Endothelial cell of umbilical vein (primary cell): ENCODE data around the gene EEFSEC. TPM values are rescaled to one million over a fixed set of nuclear protein-coding genes. Genes with fewer than 3 reads are reported as not detected.

ENCODE experiments used
- BruUV-seq: library from RNA; stranded (reverse); fragments of 400-500 nt; replicated peaks from 2 replicates; lab custom pipeline; 2021; lab: Mats Ljungman, UMichigan
- CTCF ChIA-PET: fragments of 300-600, 350-600 bp; sonication (Branson Sonifier 250); formaldehyde crosslinking; loops from one replicate; lab custom pipeline; 2021; ENCODE audit warnings: antibody characterized with exemption, inconsistent platforms; lab: Charles Lee
- POLR2A ChIA-PET: fragments of 300-600, 350-600 bp; sonication (Branson Sonifier 250); formaldehyde crosslinking; loops from one replicate; lab custom pipeline; 2021; ENCODE audit warnings: antibody characterized with exemption, inconsistent platforms; lab: Charles Lee
- DNase-seq: peaks from one replicate; pipeline ENCODE4 v3.0.0-alpha.2; 2011; ENCODE audit warnings: low read depth, low spot score
- FAIRE-seq: peaks from 2 replicates; lab custom pipeline; 2011; peaks lifted over from hg19 to GRCh38; lab: Jason Lieb, UNC
- H2AFZ ChIP-seq: 2 replicates; pipeline ENCODE4 v1.6.0; 2012; ENCODE audit warnings: low read depth, low read length, control low read depth, inconsistent platforms
- H3K27ac ChIP-seq: 2 replicates; pipeline ENCODE4 v1.5.1; 2011; ENCODE audit warnings: low read depth, mild to moderate bottlenecking, control low read depth, low read length, moderate library complexity; ENCODE audit not compliant: insufficient read depth
- H3K27me3 ChIP-seq, 2 experiments: 2 replicates each; pipeline versions ENCODE4 v1.6.0 to v1.6.1; 2011; ENCODE audit warnings: low read length in 2 of 2, mixed read lengths in 1 of 2; ENCODE audit not compliant: control insufficient read depth in 2 of 2, insufficient read depth in 2 of 2
- H3K36me3 ChIP-seq, 2 experiments: 2 replicates in 1 of 2; 3 replicates in 1 of 2; pipeline ENCODE4 v1.5.1; 2011; ENCODE audit warnings: low read length in 2 of 2, mild to moderate bottlenecking in 1 of 2, moderate library complexity in 1 of 2; ENCODE audit not compliant: control insufficient read depth in 2 of 2, insufficient read depth in 2 of 2; ENCODE audit errors: extremely low read depth in 1 of 2
- H3K4me1 ChIP-seq: 3 replicates; pipeline ENCODE4 v1.5.1; 2011; ENCODE audit warnings: mild to moderate bottlenecking, low read length; ENCODE audit not compliant: control insufficient read depth, insufficient read depth; ENCODE audit errors: extremely low read depth
- H3K4me2 ChIP-seq: 2 replicates; pipeline ENCODE4 v1.6.1; 2011; ENCODE audit warnings: low read length, control low read depth, mixed read lengths; ENCODE audit not compliant: insufficient read depth
- H3K4me3 ChIP-seq, 3 experiments: fragments of 200-600 bp in 1 of 3; sonication (generic), shearing (Covaris generic) in 1 of 3; replicated peaks in 1 of 3; 2 replicates each; pipeline ENCODE4 v1.5.1; 2011 to 2016; ENCODE audit warnings: control low read depth in 3 of 3, low read length in 3 of 3, mild to moderate bottlenecking in 2 of 3, inconsistent platforms in 1 of 3, low read depth in 1 of 3, moderate library complexity in 1 of 3; ENCODE audit not compliant: insufficient read depth in 1 of 3
- H3K79me2 ChIP-seq: 2 replicates; pipeline ENCODE4 v1.6.0; 2012; ENCODE audit warnings: low read length, inconsistent platforms; ENCODE audit not compliant: control insufficient read depth, insufficient read depth
- H3K9ac ChIP-seq: replicated peaks from 2 replicates; pipeline ENCODE3; 2011; ENCODE audit warnings: low read length, control low read depth; ENCODE audit not compliant: insufficient read depth; ENCODE audit errors: extremely low read depth
- H3K9me1 ChIP-seq: replicated peaks from 3 replicates; pipeline ENCODE4 v1.6.0; 2011; ENCODE audit warnings: mild to moderate bottlenecking, low read length; ENCODE audit not compliant: control insufficient read depth, insufficient read depth; ENCODE audit errors: extremely low read depth
- H3K9me3 ChIP-seq: replicated peaks from 2 replicates; pipeline ENCODE4 v1.5.1; 2012; ENCODE audit warnings: low read length, inconsistent platforms; ENCODE audit not compliant: control insufficient read depth, insufficient read depth
- H4K20me1 ChIP-seq: replicated peaks from 2 replicates; pipeline ENCODE3; 2011; ENCODE audit warnings: mild to moderate bottlenecking, low read length; ENCODE audit not compliant: control insufficient read depth, insufficient read depth; ENCODE audit errors: extremely low read depth
- EZH2 ChIP-seq: IDR thresholded peaks from 2 replicates; pipeline ENCODE4 v1.6.1; 2012; ENCODE audit warnings: borderline replicate concordance, low read depth, mild to moderate bottlenecking, moderate library complexity, low read length, inconsistent platforms; ENCODE audit not compliant: severe bottlenecking
- FOS ChIP-seq: IDR thresholded peaks from 2 replicates; pipeline ENCODE4 v1.6.1; 2011; ENCODE audit warnings: mild to moderate bottlenecking, low read length, moderate library complexity, borderline replicate concordance; ENCODE audit not compliant: insufficient read depth
- GATA2 ChIP-seq: IDR thresholded peaks from 2 replicates; pipeline ENCODE4 v1.7.0; 2011; ENCODE audit warnings: low read depth, mild to moderate bottlenecking, moderate library complexity, mixed read lengths, low read length; ENCODE audit not compliant: insufficient read length, insufficient read depth
- JUN ChIP-seq: IDR thresholded peaks from 2 replicates; pipeline ENCODE4 v1.6.1; 2011; ENCODE audit warnings: borderline replicate concordance, low read depth; ENCODE audit not compliant: insufficient read length, insufficient read depth
- MYC ChIP-seq: IDR thresholded peaks from one replicate; pipeline ENCODE4 v1.6.1; 2011; ENCODE audit warnings: mild to moderate bottlenecking, low read depth, low read length
- POLR2A ChIP-seq: IDR thresholded peaks from 2 replicates; pipeline ENCODE4 v1.6.1; 2012; ENCODE audit warnings: low read depth, mild to moderate bottlenecking, control low read depth, low read length
- POLR2AphosphoS5 ChIP-seq: IDR thresholded peaks from 2 replicates; pipeline ENCODE4 v1.6.1; 2012; ENCODE audit warnings: low read depth, mild to moderate bottlenecking, control low read depth, low read length, moderate library complexity; ENCODE audit not compliant: insufficient read depth
- dilution Hi-C: fragments of 300-500 bp; cut with MboI; formaldehyde crosslinking; loops from one replicate; pipeline ENCODE4 v1.15.0; 2019; ENCODE audit warnings: low sequenced_read_pairs; ENCODE audit not compliant: extremely low pct_ligation_motif_present
- intact Hi-C: fragments of 100-400 bp; cut with micrococcal nuclease; formaldehyde crosslinking; loops from one replicate; pipeline ENCODE4 v1.10.0; 2022
- polyA plus RNA-seq, 4 experiments: library from polyadenylated mRNA; depleted of rRNA in 3 of 4; stranded (reverse) in 3 of 4; unstranded in 1 of 4; fragments of >200 nt; gene quantifications; 2 replicates each; pipeline versions ENCODE4 v1.2.1 to v1.2.3, GENCODE V29; 2011 to 2012; ENCODE audit warnings: missing spikeins in 1 of 4
- total RNA-seq: library from RNA; stranded (reverse); gene quantifications from 2 replicates; pipeline ENCODE4 v1.2.3, GENCODE V29; 2021
- TF ChIP-seq, protein P1 (sequence below): IDR thresholded peaks from 2 replicates; pipeline ENCODE4 v1.6.1; 2011; ENCODE audit not compliant: insufficient read depth, insufficient read length
- TF ChIP-seq, protein P2 (sequence below), 2 donors: IDR thresholded peaks; 1 replicate in 1 of 2; 2 replicates in 1 of 2; pipeline ENCODE4 v1.5.1; 2011; ENCODE audit warnings: low read length in 2 of 2, mild to moderate bottlenecking in 2 of 2, moderate library complexity in 2 of 2, control low read depth in 1 of 2, inconsistent platforms in 1 of 2, low read depth in 1 of 2; ENCODE audit not compliant: insufficient read depth in 1 of 2; ENCODE audit errors: extremely low read depth in 1 of 2

The EEFSEC gene
- total and polyA plus RNA-seq, 2 donors (not counting 3 experiments of a cell fraction or from before 2014, with no cell fraction given), result 13.1 to 14.5 TPM

DNA sequence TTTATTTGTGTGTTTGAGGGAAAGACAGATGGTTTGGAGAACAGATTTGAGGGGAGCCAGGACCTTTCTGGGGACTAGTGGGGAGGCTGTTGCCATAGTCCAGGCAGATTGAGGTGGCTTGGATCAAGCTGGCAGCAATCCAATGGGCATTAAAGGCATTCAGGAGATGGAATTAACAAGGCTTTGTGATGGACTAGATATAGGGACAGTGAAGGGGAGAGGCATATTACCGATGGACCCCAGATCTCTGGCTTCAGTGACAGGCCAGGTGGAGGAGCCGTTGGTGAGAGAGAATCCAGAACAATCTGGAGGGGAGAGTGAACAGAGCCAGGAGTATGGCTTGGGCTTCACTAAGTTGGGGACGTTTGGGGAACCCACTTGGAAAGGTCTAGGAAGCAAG, 124.8 kb downstream of the EEFSEC start:
- intact Hi-C loops, result no loop called here
- H3K9ac ChIP-seq, result no peak overlapping the region
- H4K20me1 ChIP-seq, result no peaks in the 10 kb centered on the region
- H3K27ac ChIP-seq, result no peak overlapping the region
- no peak overlapping the region for H3K4me2 ChIP-seq
- CTCF ChIA-PET, result interaction anchor here (0.8 to 1.8 kb wide), 6 partner anchors 8 to 219 kb away, joined by 3 to 7 read pairs (median 6); no protein-coding TSS in a partner anchor
- dilution Hi-C loops, result no loop called here
- no peak for FAIRE-seq
- H3K79me2 ChIP-seq, result no peaks in the 10 kb centered on the region
- POLR2A ChIA-PET, result no interaction called here
- TF ChIP-seq FOS (no peak), POLR2A (no peak), POLR2AphosphoS5 (no peak), GATA2 (no peak), EZH2 (no peak), MYC (no peak), JUN (no peak)
- TF ChIP-seq, protein P1, sequence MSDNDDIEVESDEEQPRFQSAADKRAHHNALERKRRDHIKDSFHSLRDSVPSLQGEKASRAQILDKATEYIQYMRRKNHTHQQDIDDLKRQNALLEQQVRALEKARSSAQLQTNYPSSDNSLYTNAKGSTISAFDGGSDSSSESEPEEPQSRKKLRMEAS, result no peak
- TF ChIP-seq, protein P2, sequence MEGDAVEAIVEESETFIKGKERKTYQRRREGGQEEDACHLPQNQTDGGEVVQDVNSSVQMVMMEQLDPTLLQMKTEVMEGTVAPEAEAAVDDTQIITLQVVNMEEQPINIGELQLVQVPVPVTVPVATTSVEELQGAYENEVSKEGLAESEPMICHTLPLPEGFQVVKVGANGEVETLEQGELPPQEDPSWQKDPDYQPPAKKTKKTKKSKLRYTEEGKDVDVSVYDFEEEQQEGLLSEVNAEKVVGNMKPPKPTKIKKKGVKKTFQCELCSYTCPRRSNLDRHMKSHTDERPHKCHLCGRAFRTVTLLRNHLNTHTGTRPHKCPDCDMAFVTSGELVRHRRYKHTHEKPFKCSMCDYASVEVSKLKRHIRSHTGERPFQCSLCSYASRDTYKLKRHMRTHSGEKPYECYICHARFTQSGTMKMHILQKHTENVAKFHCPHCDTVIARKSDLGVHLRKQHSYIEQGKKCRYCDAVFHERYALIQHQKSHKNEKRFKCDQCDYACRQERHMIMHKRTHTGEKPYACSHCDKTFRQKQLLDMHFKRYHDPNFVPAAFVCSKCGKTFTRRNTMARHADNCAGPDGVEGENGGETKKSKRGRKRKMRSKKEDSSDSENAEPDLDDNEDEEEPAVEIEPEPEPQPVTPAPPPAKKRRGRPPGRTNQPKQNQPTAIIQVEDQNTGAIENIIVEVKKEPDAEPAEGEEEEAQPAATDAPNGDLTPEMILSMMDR (IDR thresholded peaks at IDR 0.05; ENCODE audit: extremely low read depth in 1 of 2, insufficient read depth in 1 of 2, low read depth in 1 of 2, low read length in 2 of 2), result no peak
- no peak for DNase-seq
- no peaks in the 10 kb centered on the region for H3K36me3 ChIP-seq
- H3K9me1 ChIP-seq, result no peaks in the 10 kb centered on the region
- H3K9me3 ChIP-seq, result no peaks in the 10 kb centered on the region
- H3K4me1 ChIP-seq, result peaks cover 22% of the 10 kb centered on the region
- no peak overlapping the region for H2AFZ ChIP-seq
- no peaks in the 10 kb centered on the region for H3K27me3 ChIP-seq
- no TSS peak for BruUV-seq
- no peak overlapping the region for H3K4me3 ChIP-seq
